Measurements from ENCODE around the gene INTS11. TPM values are rescaled to one million over a fixed set of nuclear protein-coding genes. Genes with fewer than 3 reads are reported as not detected.

INTS11 gene
- total and polyA plus RNA-seq, 2 of the 13 experiments (the other 11 are each of a cell fraction or from before 2014, with no cell fraction given), result 52.8 to 94.8 TPM

- TF ChIP-seq AGO1 (IDR thresholded peaks at IDR 0.05; ENCODE audit: low read depth, low read length, poor library complexity, severe bottlenecking) (peak; percentile 92), RBFOX2 (IDR thresholded peaks at IDR 0.05; ENCODE audit: low read depth, low read length) (0 out of 2 replicates have a peak, but pooled peaks have one; percentile 24), AGO2 (optimal IDR thresholded peaks at IDR 0.05; ENCODE audit: low read depth, low read length) (peak; percentile 79), ZNF687 (CRISPR knock-in tag; IDR thresholded peaks at IDR 0.05) (peak; percentile 68), ZNF407 (CRISPR knock-in tag; IDR thresholded peaks at IDR 0.05; ENCODE audit: not compliant biosample characterization) (no peak), AHR (CRISPR knock-in tag; IDR thresholded peaks at IDR 0.05) (0 out of 2 replicates have a peak, but pooled peaks have one; percentile 27), PATZ1 (CRISPR knock-in tag; IDR thresholded peaks at IDR 0.05) (0 out of 2 replicates have a peak, but pooled peaks have one; percentile 18), YEATS4 (CRISPR knock-in tag; IDR thresholded peaks at IDR 0.05; ENCODE audit: borderline replicate concordance) (0 out of 2 replicates have a peak, but pooled peaks have one; percentile 12), POLR2G (IDR thresholded peaks at IDR 0.05; ENCODE audit: low read depth, low read length) (0 out of 2 replicates have a peak, but pooled peaks have one; percentile 20), SAP130 (CRISPR knock-in tag; IDR thresholded peaks at IDR 0.05; ENCODE audit: low read depth) (peak; percentile 21; the same call in 1 of the 2 replicates), SOX6 (IDR thresholded peaks at IDR 0.05) (no peak), SOX6 (CRISPR knock-in tag; IDR thresholded peaks at IDR 0.05) (peak; percentile 13; the same call in 1 of the 2 replicates), ZNF44 (CRISPR knock-in tag; IDR thresholded peaks at IDR 0.05) (no peak)
These were observed 6.9 kb upstream of the INTS11 start, which contains the start of gene TAS1R3 (continued) for GRCh38 chr1:1331068-1331965.
